PC-9 (cell line): ENCODE measurements around the gene HCFC1R1. TPM values are rescaled to one million over a fixed set of nuclear protein-coding genes. Genes with fewer than 3 reads are reported as not detected.

Source experiments
- BruUV-seq: library from RNA; stranded (reverse); fragments of 400-500 nt; replicated peaks from 2 replicates; lab custom pipeline; 2021; lab: Mats Ljungman, UMichigan
- CTCF ChIA-PET: fragments of 300-600 bp; sonication (Branson Sonifier 250); formaldehyde crosslinking; loops from one replicate; lab custom pipeline; 2022; ENCODE audit warnings: antibody characterized with exemption; lab: Charles Lee
- POLR2A ChIA-PET: fragments of 300-600 bp; sonication (Branson Sonifier 250); formaldehyde crosslinking; loops from one replicate; lab custom pipeline; 2022; ENCODE audit warnings: antibody characterized with exemption; ENCODE audit not compliant: unreplicated experiment; lab: Charles Lee
- DNase-seq, 2 experiments: peaks; one replicate each; pipeline versions ENCODE4 v3.0.0 to v3.0.0-alpha.2; 2015 to 2022; ENCODE audit warnings: mixed read lengths in 1 of 2
- H2AFZ ChIP-seq: fragments of 200-600 bp; sonication (generic); 2 replicates; pipeline ENCODE4 v1.8.1; 2017; ENCODE audit warnings: antibody characterized with exemption
- H3F3A ChIP-seq: fragments of 200-600 bp; sonication (generic); 2 replicates; pipeline ENCODE4 v1.8.1; 2017; ENCODE audit warnings: antibody characterized with exemption, mild to moderate bottlenecking, low read depth; ENCODE audit not compliant: insufficient read depth
- H3K27ac ChIP-seq: fragments of 200-600 bp; sonication (generic); 2 replicates; pipeline ENCODE4 v1.6.1; 2016; ENCODE audit warnings: mixed run types
- H3K27me3 ChIP-seq: fragments of 200-600 bp; sonication (generic); 2 replicates; pipeline ENCODE4 v1.6.1; 2016; ENCODE audit warnings: low read depth, mixed run types; ENCODE audit not compliant: insufficient read depth
- H3K36me3 ChIP-seq: fragments of 200-600 bp; sonication (generic); 2 replicates; pipeline ENCODE4 v1.6.1; 2016; ENCODE audit warnings: low read depth, mixed run types
- H3K4me1 ChIP-seq: fragments of 200-600 bp; sonication (generic); replicated peaks from 2 replicates; pipeline ENCODE4 v1.6.1; 2016; ENCODE audit warnings: mixed run types; ENCODE audit not compliant: insufficient read depth
- H3K4me2 ChIP-seq: fragments of 200-600 bp; sonication (generic); 2 replicates; pipeline ENCODE4 v1.6.1; 2017; ENCODE audit warnings: mixed run types
- H3K4me3 ChIP-seq: fragments of 200-600 bp; sonication (generic); 2 replicates; pipeline ENCODE4 v1.6.1; 2016; ENCODE audit warnings: mixed run types
- H3K79me2 ChIP-seq: fragments of 200-600 bp; sonication (generic); 2 replicates; pipeline ENCODE4 v1.6.1; 2017; ENCODE audit warnings: low read depth, mixed run types
- H3K9me2 ChIP-seq: fragments of 200-600 bp; sonication (generic); 2 replicates; pipeline ENCODE4 v1.8.1; 2017; ENCODE audit warnings: mild to moderate bottlenecking; ENCODE audit not compliant: insufficient read depth
- H3K9me3 ChIP-seq: fragments of 200-600 bp; sonication (generic); 2 replicates; pipeline ENCODE4 v1.8.1; 2016; ENCODE audit warnings: low read depth; ENCODE audit not compliant: insufficient read depth
- H4K20me1 ChIP-seq: fragments of 200-600 bp; sonication (generic); 2 replicates; pipeline ENCODE4 v1.8.1; 2017; ENCODE audit not compliant: insufficient read depth
- EZH2 ChIP-seq: fragments of 200-600 bp; sonication (generic); IDR thresholded peaks from 2 replicates; pipeline ENCODE4 v1.8.0; 2017; ENCODE audit warnings: antibody characterized with exemption, low read depth
- intact Hi-C: fragments of 100-400 bp; cut with micrococcal nuclease; formaldehyde crosslinking; loops from one replicate; pipeline ENCODE4 v1.10.0; 2022; ENCODE audit not compliant: unreplicated experiment
- total RNA-seq: library from RNA; stranded (reverse); gene quantifications from 2 replicates; pipeline ENCODE4 v1.2.3, GENCODE V29; 2021
- TF ChIP-seq, protein P1 (sequence below): fragments of 200-600 bp; sonication (generic); conservative IDR thresholded peaks from 2 replicates; pipeline ENCODE4 v1.6.1; 2017; ENCODE audit warnings: mixed run types, antibody characterized with exemption, mild to moderate bottlenecking, moderate library complexity

HCFC1R1 gene
- total RNA-seq, 1 experiment from 2014 or later: 118 TPM

DNA sequence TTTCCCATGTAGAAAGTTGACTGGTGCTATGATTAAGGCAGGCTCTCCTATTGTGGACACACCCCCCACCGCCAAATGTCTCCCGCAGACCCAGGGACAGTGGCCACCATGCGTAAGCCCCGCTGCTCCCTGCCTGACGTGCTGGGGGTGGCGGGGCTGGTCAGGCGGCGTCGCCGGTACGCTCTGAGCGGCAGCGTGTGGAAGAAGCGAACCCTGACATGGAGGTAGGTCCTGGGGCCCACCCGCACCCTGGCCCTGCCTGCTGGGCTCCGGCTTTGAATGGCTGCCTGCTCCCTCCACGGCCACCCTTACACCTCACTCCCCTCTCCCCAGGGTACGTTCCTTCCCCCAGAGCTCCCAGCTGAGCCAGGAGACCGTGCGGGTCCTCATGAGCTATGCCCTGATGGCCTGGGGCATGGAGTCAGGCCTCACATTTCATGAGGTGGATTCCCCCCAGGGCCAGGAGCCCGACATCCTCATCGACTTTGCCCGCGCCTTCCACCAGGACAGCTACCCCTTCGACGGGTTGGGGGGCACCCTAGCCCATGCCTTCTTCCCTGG lies 26.3 kb upstream of the HCFC1R1 start:
- Histone ChIP-seq H3K27ac (no peak overlapping the region), H3K4me3 (no peak overlapping the region), H3K36me3 (no peaks in the 10 kb centered on the region), H4K20me1 (no peaks in the 10 kb centered on the region), H3F3A (peaks cover under 1% of the 10 kb centered on the region; the same call in 1 of the 2 replicates), H3K4me2 (no peak overlapping the region), H2AFZ (no peak overlapping the region), H3K9me2 (no peaks in the 10 kb centered on the region), H3K79me2 (no peaks in the 10 kb centered on the region), H3K4me1 (peaks cover 4% of the 10 kb centered on the region; the same call in 1 of the 2 replicates), H3K27me3 (no peaks in the 10 kb centered on the region), H3K9me3 (no peaks in the 10 kb centered on the region)
- POLR2A ChIA-PET: no interaction called here
- no peak for TF ChIP-seq EZH2
- TF ChIP-seq, protein P1, sequence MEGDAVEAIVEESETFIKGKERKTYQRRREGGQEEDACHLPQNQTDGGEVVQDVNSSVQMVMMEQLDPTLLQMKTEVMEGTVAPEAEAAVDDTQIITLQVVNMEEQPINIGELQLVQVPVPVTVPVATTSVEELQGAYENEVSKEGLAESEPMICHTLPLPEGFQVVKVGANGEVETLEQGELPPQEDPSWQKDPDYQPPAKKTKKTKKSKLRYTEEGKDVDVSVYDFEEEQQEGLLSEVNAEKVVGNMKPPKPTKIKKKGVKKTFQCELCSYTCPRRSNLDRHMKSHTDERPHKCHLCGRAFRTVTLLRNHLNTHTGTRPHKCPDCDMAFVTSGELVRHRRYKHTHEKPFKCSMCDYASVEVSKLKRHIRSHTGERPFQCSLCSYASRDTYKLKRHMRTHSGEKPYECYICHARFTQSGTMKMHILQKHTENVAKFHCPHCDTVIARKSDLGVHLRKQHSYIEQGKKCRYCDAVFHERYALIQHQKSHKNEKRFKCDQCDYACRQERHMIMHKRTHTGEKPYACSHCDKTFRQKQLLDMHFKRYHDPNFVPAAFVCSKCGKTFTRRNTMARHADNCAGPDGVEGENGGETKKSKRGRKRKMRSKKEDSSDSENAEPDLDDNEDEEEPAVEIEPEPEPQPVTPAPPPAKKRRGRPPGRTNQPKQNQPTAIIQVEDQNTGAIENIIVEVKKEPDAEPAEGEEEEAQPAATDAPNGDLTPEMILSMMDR: no peak
- no TSS peak for BruUV-seq
- CTCF ChIA-PET: no interaction called here
- intact Hi-C loops: no loop called here
- DNase-seq: no peak

DNA sequence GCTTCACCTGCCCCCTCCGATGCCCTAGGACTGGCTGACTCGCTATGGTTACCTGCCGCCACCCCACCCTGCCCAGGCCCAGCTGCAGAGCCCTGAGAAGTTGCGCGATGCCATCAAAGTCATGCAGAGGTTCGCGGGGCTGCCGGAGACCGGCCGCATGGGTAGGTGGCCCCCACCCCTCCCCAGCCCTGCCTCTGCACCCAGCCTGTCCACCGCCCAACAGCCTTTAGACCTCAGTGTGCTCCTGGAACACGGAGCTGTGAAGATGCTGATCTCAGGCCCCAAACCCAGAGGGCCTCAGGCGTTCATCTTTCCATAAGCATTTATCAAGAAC lies 23.6 kb upstream of the HCFC1R1 start:
- no peak overlapping the region for H3K4me3 ChIP-seq
- no peaks in the 10 kb centered on the region for H3K79me2 ChIP-seq
- H3K27ac ChIP-seq: no peak overlapping the region
- BruUV-seq: no TSS peak
- DNase-seq: no peak
- ChIA-PET CTCF (no interaction called here), POLR2A (interaction anchor here (0.6 kb wide), 2 partner anchors 26 to 53 kb away, joined by 4 to 5 read pairs; no protein-coding TSS in a partner anchor)
- H4K20me1 ChIP-seq: no peaks in the 10 kb centered on the region
- no peak overlapping the region for H3K4me2 ChIP-seq
- H2AFZ ChIP-seq: no peak overlapping the region
- H3K4me1 ChIP-seq: peaks cover 8% of the 10 kb centered on the region; the same call in 1 of the 2 replicates
- intact Hi-C loops: no loop called here
- H3F3A ChIP-seq: peaks cover 15% of the 10 kb centered on the region; the same call in 1 of the 2 replicates
- H3K27me3 ChIP-seq: no peaks in the 10 kb centered on the region
- H3K9me3 ChIP-seq: no peaks in the 10 kb centered on the region
- TF ChIP-seq, protein P1: no peak
- TF ChIP-seq EZH2: no peak
- H3K9me2 ChIP-seq: no peaks in the 10 kb centered on the region
- no peaks in the 10 kb centered on the region for H3K36me3 ChIP-seq

DNA sequence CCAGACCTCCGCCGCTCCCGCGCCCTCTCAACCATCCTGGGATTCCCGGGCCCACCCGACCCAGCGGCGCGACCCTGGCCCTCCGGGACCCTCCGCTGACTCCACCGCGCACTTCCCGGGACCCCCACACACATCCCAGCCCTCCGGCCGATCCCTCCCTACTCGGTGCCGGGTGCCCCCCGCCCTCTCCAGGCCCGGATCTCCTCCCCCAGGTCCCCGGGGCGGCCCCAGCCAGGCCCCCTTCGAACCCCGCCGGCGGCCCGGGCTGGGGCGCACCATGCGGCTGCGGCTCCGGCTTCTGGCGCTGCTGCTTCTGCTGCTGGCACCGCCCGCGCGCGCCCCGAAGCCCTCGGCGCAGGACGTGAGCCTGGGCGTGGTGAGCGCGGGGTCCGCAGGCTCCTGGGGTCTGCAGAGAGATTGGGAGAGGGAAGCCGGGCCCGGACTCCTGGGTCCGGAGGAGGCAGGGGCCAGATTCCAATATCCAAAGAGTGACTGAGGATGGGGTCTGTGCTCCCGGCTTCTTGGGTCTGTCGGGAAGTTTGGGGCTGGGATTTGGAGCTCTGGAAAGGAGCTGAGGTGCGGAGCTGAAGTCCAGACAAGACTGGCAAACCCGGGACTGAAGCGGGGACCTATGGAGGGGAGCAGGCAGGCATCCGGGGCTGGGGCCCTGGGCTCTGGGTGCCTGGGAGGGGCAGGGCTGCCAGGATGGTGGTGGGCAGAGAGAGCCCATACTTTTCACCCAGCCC lies 23.1 kb upstream of the HCFC1R1 start:
- no peaks in the 10 kb centered on the region for H4K20me1 ChIP-seq
- ChIA-PET CTCF (no interaction called here), POLR2A (interaction anchor here (0.6 kb wide), 1 partner anchor 52 kb away, joined by 4 read pairs; no protein-coding TSS in a partner anchor)
- H2AFZ ChIP-seq: no peak overlapping the region
- no peak overlapping the region for H3K27ac ChIP-seq
- H3K9me3 ChIP-seq: no peaks in the 10 kb centered on the region
- peaks cover 8% of the 10 kb centered on the region; the same call in 1 of the 2 replicates for H3K4me1 ChIP-seq
- intact Hi-C loops: no loop called here
- H3F3A ChIP-seq: peaks cover 15% of the 10 kb centered on the region; the same call in 1 of the 2 replicates
- no peak overlapping the region for H3K4me2 ChIP-seq
- no peaks in the 10 kb centered on the region for H3K9me2 ChIP-seq
- BruUV-seq: no TSS peak
- no peak overlapping the region; the same call in 1 of the 2 replicates for H3K4me3 ChIP-seq
- no peaks in the 10 kb centered on the region for H3K79me2 ChIP-seq
- no peak for DNase-seq
- H3K27me3 ChIP-seq: no peaks in the 10 kb centered on the region
- no peaks in the 10 kb centered on the region for H3K36me3 ChIP-seq
- TF ChIP-seq, protein P1: no peak
- TF ChIP-seq EZH2: no peak
